HepG2 (cell line): Measurements from ENCODE around the gene G0S2. TPM values are rescaled to one million over a fixed set of nuclear protein-coding genes. Genes with fewer than 3 reads are reported as not detected.

ENCODE experiments used
- ATAC-seq: fragments of 200-7000 bp; cut with Tn5 transposase; 3 replicates; pipeline ENCODE4 v1.9.1; 2020; ENCODE audit warnings: mild to moderate bottlenecking, moderate library complexity
- BruUV-seq: library from RNA; stranded (reverse); fragments of 400-500 nt; replicated peaks from 2 replicates; lab custom pipeline; 2021; lab: Mats Ljungman, UMichigan
- CTCF ChIA-PET: fragments of 300-600 bp; formaldehyde crosslinking; extraction: SDS; loops from one replicate; lab custom pipeline; 2021; ENCODE audit warnings: low total read pairs, inconsistent platforms, low intra/inter-chr PET ratio; lab: Yijun Ruan, JAX
- POLR2A ChIA-PET: fragments of 350-600 bp; sonication (Branson Sonifier 250); formaldehyde crosslinking; loops from one replicate; lab custom pipeline; 2020; ENCODE audit warnings: antibody characterized with exemption, inconsistent platforms; lab: Yijun Ruan, JAX
- DNase-seq: peaks from one replicate; pipeline ENCODE4 v3.0.0-alpha.2; 2015; ENCODE audit warnings: low spot score
- FAIRE-seq: peaks from 3 replicates; lab custom pipeline; 2011; peaks lifted over from hg19 to GRCh38; lab: Jason Lieb, UNC
- H2AFZ ChIP-seq: one replicate; pipeline ENCODE4 v1.6.1; 2011; ENCODE audit warnings: low read length, inconsistent platforms
- H3K27ac ChIP-seq: fragments of 300-600 bp; 3 replicates; pipeline ENCODE4 v1.8.0; 2011; ENCODE audit warnings: mixed run types, mild to moderate bottlenecking, mixed read lengths, low read length, inconsistent platforms; ENCODE audit not compliant: insufficient read depth; ENCODE audit errors: extremely low read length
- H3K27me3 ChIP-seq, 2 experiments: fragments of 200-600 bp in 1 of 2; 2 replicates in 1 of 2; 3 replicates in 1 of 2; pipeline versions ENCODE4 v1.6.0 to v1.8.0; 2011; ENCODE audit warnings: low read length in 2 of 2, mild to moderate bottlenecking in 2 of 2, moderate library complexity in 2 of 2, inconsistent platforms in 1 of 2; ENCODE audit not compliant: insufficient read depth in 2 of 2, control insufficient read depth in 1 of 2
- H3K36me3 ChIP-seq, 2 experiments: fragments of 200-600 bp in 1 of 2; replicated peaks in 1 of 2; 2 replicates in 1 of 2; 3 replicates in 1 of 2; pipeline versions ENCODE4 v1.5.1 to v1.8.0; 2011; ENCODE audit warnings: low read length in 2 of 2, inconsistent platforms in 1 of 2; ENCODE audit not compliant: insufficient read depth in 2 of 2, control insufficient read depth in 1 of 2
- H3K4me1 ChIP-seq: 2 replicates; pipeline ENCODE4 v1.5.1; 2012; ENCODE audit warnings: low read length, inconsistent platforms; ENCODE audit not compliant: insufficient read depth
- H3K4me2 ChIP-seq: 2 replicates; pipeline ENCODE4 v1.6.0; 2011; ENCODE audit warnings: low read depth, low read length, inconsistent platforms
- H3K4me3 ChIP-seq, 3 experiments: fragments of 200-600 bp in 1 of 3; sonication (generic), shearing (Covaris generic) in 1 of 3; replicated peaks in 1 of 3; 2 replicates each; pipeline ENCODE4 v1.5.1; 2011 to 2016; ENCODE audit warnings: low read length in 3 of 3, inconsistent platforms in 2 of 3, low read depth in 2 of 3, mild to moderate bottlenecking in 2 of 3, control low read depth in 1 of 3, mixed read lengths in 1 of 3; ENCODE audit not compliant: insufficient read depth in 1 of 3
- H3K79me2 ChIP-seq: one replicate; pipeline ENCODE4 v1.6.1; 2011; ENCODE audit warnings: low read length, inconsistent platforms; ENCODE audit not compliant: insufficient read depth
- H3K9ac ChIP-seq: 2 replicates; pipeline ENCODE4 v1.6.0; 2011; ENCODE audit warnings: mild to moderate bottlenecking, low read depth, low read length, inconsistent platforms; ENCODE audit not compliant: insufficient read depth
- H3K9me3 ChIP-seq: 2 replicates; pipeline ENCODE4 v1.5.1; 2012; ENCODE audit warnings: mild to moderate bottlenecking, low read length
- H4K20me1 ChIP-seq: 2 replicates; pipeline ENCODE4 v1.6.0; 2011; ENCODE audit warnings: inconsistent platforms, mild to moderate bottlenecking, low read length, moderate library complexity; ENCODE audit not compliant: insufficient read depth
- BRF2 ChIP-seq: sonication (generic); formaldehyde crosslinking; IDR thresholded peaks from 2 replicates; pipeline ENCODE4 v1.8.1; 2022; ENCODE audit warnings: mild to moderate bottlenecking, missing genetic modification reagents
- CREBL2 ChIP-seq: sonication (generic); formaldehyde crosslinking; IDR thresholded peaks from 2 replicates; pipeline ENCODE4 v1.8.1; 2023; ENCODE audit warnings: missing genetic modification reagents, mild to moderate bottlenecking, borderline replicate concordance
- GLI4 ChIP-seq: sonication (generic); formaldehyde crosslinking; IDR thresholded peaks from 2 replicates; pipeline ENCODE4 v1.5.1; 2020; ENCODE audit warnings: missing genetic modification reagents, mild to moderate bottlenecking, moderate library complexity, borderline replicate concordance
- HNF4G ChIP-seq, 2 experiments: sonication (generic) in 1 of 2; formaldehyde crosslinking in 1 of 2; IDR thresholded peaks; 2 replicates each; pipeline versions ENCODE4 v1.4.0 to v1.6.1; 2011 to 2020; ENCODE audit warnings: borderline replicate concordance in 2 of 2, low read depth in 2 of 2, mild to moderate bottlenecking in 2 of 2, low read length in 1 of 2, missing genetic modification reagents in 1 of 2, moderate library complexity in 1 of 2
- MTF2 ChIP-seq: sonication (generic); formaldehyde crosslinking; IDR thresholded peaks from 2 replicates; pipeline ENCODE4 v1.5.0; 2020; ENCODE audit warnings: missing genetic modification reagents, borderline replicate concordance
- NCOA2 ChIP-seq: sonication (generic); formaldehyde crosslinking; IDR thresholded peaks from 2 replicates; pipeline ENCODE4 v1.8.0; 2022; ENCODE audit warnings: inconsistent platforms
- NCOR1 ChIP-seq: fragments of 200-600 bp; sonication (generic); IDR thresholded peaks from 2 replicates; pipeline ENCODE4 v1.7.0; 2017; ENCODE audit warnings: antibody characterized with exemption, low read length, borderline replicate concordance
- SMARCC2 ChIP-seq: fragments of 450-650 bp; IDR thresholded peaks from 2 replicates; pipeline ENCODE4 v1.6.1; 2017; ENCODE audit warnings: antibody characterized with exemption, mild to moderate bottlenecking
- SP4 ChIP-seq: sonication (generic); formaldehyde crosslinking; IDR thresholded peaks from 2 replicates; pipeline ENCODE4 v1.8.1; 2023; ENCODE audit warnings: mild to moderate bottlenecking, missing genetic modification reagents
- UBTF ChIP-seq: sonication (generic); formaldehyde crosslinking; IDR thresholded peaks from 2 replicates; pipeline ENCODE4 v1.4.0; 2020; ENCODE audit warnings: mild to moderate bottlenecking, missing genetic modification reagents
- ZNF687 ChIP-seq: sonication (generic); formaldehyde crosslinking; IDR thresholded peaks from 2 replicates; pipeline ENCODE4 v1.5.1; 2020; ENCODE audit warnings: mild to moderate bottlenecking, missing genetic modification reagents, moderate library complexity
- ZNF776 ChIP-seq: sonication (generic); formaldehyde crosslinking; IDR thresholded peaks from 2 replicates; pipeline ENCODE4 v1.4.0; 2020; ENCODE audit warnings: mild to moderate bottlenecking, missing genetic modification reagents
- WGBS: methylation state at CpG from one replicate; pipeline ENCODE4 v1.1.6; 2017; ENCODE audit warnings: low lambda C conversion rate; 5-methylcytosine and 5-hydroxymethylcytosine counted together
- in situ Hi-C: cut with HindIII; loops from 2 replicates; pipeline ENCODE4 v1.10.0; 2017; ENCODE audit warnings: low pct_unique_long_range_greater_than_20kb; ENCODE audit not compliant: extremely low pct_ligation_motif_present
- intact Hi-C: fragments of 100-400 bp; cut with micrococcal nuclease; formaldehyde crosslinking; loops from one replicate; pipeline ENCODE4 v1.10.0; 2022; ENCODE audit not compliant: unreplicated experiment
- polyA plus RNA-seq, 8 experiments: library from polyadenylated mRNA; depleted of rRNA in 3 of 8; stranded (reverse) in 7 of 8; unstranded in 1 of 8; fragments of >200 nt; fragmentation: Illumina TruSeq in 4 of 8; extraction: Trizol in 4 of 8; gene quantifications; 2 replicates each; pipeline versions ENCODE4 v1.2.1 to v1.2.3, GENCODE V29; 2011 to 2016; ENCODE audit warnings: low read depth in 4 of 8, missing spikeins in 1 of 8, mixed read lengths in 1 of 8; ENCODE audit not compliant: insufficient read depth in 1 of 8
- total RNA-seq, 5 experiments: library from RNA; depleted of rRNA; stranded (reverse); fragments of >200 nt; fragmentation: Illumina TruSeq; extraction: Trizol; gene quantifications; 2 replicates each; pipeline ENCODE4 v1.2.3, GENCODE V29; 2016; ENCODE audit warnings: low read depth in 1 of 5

Gene G0S2
- total and polyA plus RNA-seq, 2 of the 13 experiments (the other 11 are each of a cell fraction or from before 2014, with no cell fraction given), result not detected

GRCh38 chr1:209675565-209676154 lies 448 bp downstream of the G0S2 start:
- Histone ChIP-seq H3K27ac (no peak overlapping the region), H3K4me2 (peak overlapping the region; percentile 59), H3K4me3 (peak overlapping the region in 1 of 3 experiments; percentile 45; a peak in 1 of 6 replicates), H3K9ac (no peak overlapping the region), H3K27me3 (peaks cover 9 to 41% of the 10 kb centered on the region in 2 experiments; a peak in 3 of 5 replicates), H3K4me1 (peaks cover 31% of the 10 kb centered on the region), H3K9me3 (no peaks in the 10 kb centered on the region), H3K79me2 (no peaks in the 10 kb centered on the region), H4K20me1 (no peaks in the 10 kb centered on the region), H3K36me3 (no peaks in the 10 kb centered on the region), H2AFZ (no peak overlapping the region)
- in situ Hi-C loops, result no loop called here
- ATAC-seq, result peak; percentile 69
- intact Hi-C loops, result no loop called here
- no peak for DNase-seq
- FAIRE-seq, result no peak
- ChIA-PET POLR2A (no interaction called here), CTCF (no interaction called here)
- WGBS, result 5% methylated on average over 13 of the region's 34 CpGs
- BruUV-seq, result no TSS peak
- TF ChIP-seq GLI4 (CRISPR knock-in tag) (no peak), MTF2 (peak; percentile 38; the same call in 1 of the 2 replicates), NCOR1 (no peak), CREBL2 (no peak), HNF4G (IDR thresholded peaks at IDR 0.05; ENCODE audit: borderline replicate concordance, low read depth, low read length) (no peak), HNF4G (CRISPR knock-in tag; IDR thresholded peaks at IDR 0.05; ENCODE audit: borderline replicate concordance, low read depth) (no peak), SP4 (CRISPR knock-in tag) (no peak), SMARCC2 (no peak), ZNF776 (CRISPR knock-in tag) (no peak), BRF2 (no peak), UBTF (peak; percentile 25; the same call in 1 of the 2 replicates), NCOA2 (no peak), ZNF687 (CRISPR knock-in tag) (peak; percentile 13; the same call in 1 of the 2 replicates)
